HuH-7 (cell line): ENCODE data around the gene TAF11.
"Not testable (repeated sequence)": the region's sequence is repeated elsewhere in the genome, so short reads cannot be mapped to it uniquely, and the experiment has no call there.

Experiments used
- DNase-seq: peaks from one replicate; pipeline ENCODE4 v3.0.0; 2011; ENCODE audit warnings: low spot score

TAF11 gene

DNA sequence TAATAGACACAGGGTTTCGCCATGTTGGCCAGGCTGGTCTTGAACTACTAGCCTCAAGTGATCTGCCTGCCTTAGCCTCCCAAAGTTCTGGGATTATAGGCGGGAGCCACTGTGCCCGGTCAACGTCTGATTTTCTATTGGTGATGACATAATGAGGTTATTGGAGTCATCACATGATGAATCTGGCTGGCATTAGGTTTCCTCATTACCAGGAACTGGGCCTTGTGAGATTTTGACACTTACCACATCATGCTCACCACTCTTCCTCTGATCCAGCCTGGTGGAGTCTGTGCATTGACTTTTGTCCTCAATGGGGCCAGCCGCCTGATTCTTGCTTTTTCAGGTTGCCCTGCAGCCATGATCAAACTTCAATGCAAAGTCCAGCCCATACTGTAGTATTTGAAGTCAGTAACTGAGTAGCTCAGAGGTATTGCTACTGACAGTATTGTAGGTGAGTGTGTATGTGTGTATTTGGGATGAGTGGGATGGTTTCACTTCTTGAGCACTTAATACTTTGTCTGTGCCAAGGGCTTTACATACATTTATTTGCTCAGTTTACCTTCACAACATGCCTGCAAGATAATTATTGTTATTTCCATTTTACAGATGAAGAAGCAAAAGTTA is 17.3 kb upstream of the TAF11 start:
- DNase-seq: no peak

DNA sequence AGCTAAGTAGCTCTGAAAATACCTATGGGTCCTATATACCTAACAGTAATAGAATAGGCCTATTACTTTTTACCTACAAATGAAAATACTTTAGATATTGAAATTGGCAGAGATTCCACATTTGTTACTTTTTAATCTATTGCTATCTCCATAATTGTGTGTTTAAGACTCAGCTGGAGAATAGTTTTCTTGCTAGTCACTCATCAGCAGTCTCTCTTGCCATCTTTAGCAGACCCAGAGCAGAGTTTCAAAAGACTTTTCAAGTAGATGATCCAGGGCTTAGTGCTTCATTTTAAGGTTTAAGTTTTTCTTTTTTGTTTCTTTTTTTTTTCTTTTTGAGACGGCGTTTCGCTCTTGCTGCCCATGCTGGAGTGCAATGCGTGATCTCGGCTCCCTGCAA is 14.1 kb upstream of the TAF11 start:
- DNase-seq: no peak

DNA sequence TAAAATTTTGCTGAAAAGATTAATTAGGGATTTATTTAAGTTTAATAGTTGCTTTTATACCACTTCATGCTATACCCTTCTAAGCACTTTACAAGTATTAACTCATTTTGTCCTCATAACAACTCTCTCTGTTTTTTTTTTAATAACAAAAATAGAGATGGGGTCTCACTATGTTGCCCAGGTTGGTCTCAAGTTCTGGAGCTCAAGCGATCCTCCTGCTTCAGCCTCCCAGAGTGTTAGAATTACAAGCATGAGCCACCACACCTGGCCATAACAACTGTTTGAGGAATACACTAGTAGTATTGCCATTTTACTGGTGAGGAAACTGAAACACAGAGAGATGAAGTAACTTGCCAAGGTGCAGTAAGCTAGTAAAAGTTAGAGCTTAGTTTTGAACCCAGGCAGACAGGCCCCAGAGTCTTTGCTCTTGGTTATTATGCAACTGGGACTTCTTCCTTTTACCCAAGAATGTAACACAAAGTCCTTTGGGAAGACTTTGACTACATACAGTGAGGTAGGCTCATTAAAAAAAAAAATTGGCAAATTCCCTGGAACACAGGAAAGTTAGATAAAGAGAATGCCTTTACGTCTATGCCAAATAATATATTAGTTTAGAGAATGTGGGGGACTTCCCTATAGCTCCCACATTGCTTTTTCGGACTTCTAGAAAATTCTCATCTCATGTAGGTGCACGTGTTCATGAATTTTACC is 12.6 kb upstream of the TAF11 start:
- no peak for DNase-seq

DNA sequence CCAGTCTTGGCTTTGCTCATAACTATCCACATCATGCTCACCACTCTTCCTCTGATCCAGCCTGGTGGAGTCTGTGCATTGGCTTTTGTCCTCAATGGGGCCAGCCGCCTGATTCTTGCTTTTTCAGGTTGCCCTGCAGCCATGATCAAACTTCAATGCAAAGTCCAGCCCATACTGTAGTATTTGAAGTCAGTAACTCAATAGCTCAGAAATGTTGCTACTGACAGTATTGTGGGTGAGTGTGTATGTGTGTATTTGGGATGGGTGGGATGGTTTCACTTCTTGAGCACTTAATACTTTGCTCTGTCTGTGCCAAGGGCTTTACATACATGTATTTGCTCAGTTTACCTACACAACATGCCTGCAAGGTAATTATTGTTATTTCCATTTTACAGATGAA is 11.9 kb upstream of the TAF11 start:
- not testable (repeated sequence) for DNase-seq

DNA sequence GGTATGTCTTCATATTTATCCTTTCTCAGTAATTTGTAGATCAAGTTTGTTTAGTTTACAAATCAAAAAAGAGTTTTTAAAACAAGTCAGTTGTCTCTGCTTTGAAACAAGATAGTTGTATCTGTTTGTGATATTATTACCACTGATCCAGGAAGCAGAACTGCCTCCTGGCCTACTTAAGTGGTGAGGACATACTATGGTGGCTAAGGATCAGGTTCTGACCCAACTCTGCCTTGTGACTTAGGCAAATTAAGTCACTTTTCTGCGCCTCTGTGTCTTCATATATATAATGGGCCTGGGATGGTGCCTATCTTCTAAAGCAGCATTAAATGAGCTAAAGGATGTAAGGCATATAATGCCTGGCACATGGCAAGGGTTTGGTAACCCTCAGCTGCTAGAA is 9.9 kb upstream of the TAF11 start:
- DNase-seq: no peak

DNA sequence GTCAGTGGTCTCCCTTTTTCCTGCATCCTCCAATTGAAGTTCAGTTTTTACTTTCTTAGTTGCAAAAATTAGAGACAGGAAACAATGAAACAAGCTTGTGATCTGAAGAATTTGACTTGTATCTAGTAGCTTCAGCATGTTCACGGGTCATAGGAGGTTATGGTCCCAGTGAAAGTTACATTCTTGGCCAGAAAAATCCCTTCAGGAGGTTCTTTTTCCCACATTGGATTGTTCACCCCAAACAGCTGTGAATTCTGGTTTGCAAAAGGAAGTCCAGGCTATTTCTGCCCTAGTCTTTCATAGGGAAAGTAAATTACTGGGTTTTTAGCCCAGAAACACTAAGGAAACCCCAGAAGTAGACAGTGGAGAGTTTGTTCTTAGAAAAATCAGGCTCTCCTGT is 9.3 kb upstream of the TAF11 start:
- no peak for DNase-seq

DNA sequence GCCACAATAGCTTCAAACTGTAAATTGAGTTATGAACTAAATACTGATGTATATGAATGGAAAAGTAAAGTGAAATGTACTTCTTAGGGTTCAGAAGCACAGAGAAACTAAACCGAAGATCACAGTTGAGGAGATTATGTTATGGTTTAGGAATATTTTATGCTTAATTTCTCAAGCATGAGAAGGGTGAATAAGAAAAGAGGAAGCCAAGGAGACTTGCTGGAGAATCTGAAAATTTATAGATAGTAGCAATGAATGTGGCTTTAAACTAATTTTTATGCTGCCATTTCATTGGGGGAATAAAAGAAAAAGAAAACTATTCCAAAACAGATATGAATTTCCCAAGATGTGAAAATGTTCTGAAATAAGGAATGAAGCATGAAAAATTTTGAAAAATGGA is 6.9 kb upstream of the TAF11 start:
- DNase-seq: no peak

DNA sequence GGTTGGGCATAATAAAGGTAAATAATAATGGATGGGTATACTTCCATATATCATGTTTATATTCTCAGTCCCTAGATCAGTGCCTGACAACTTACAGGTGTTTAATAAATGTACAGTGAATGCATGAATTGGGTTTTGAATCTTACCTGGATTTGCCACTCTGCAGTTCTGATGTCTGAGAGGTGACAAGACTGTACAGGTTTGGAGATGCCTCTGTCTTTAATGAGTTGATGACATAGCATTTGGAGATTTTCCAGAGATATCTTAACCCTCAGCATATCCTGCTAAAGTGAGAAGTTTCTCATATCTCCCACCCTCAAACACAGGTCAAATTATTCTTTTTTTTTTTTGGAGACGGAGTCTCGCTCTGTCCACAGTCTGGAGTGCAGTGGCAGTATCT is 3.5 kb upstream of the TAF11 start:
- DNase-seq: no peak

DNA sequence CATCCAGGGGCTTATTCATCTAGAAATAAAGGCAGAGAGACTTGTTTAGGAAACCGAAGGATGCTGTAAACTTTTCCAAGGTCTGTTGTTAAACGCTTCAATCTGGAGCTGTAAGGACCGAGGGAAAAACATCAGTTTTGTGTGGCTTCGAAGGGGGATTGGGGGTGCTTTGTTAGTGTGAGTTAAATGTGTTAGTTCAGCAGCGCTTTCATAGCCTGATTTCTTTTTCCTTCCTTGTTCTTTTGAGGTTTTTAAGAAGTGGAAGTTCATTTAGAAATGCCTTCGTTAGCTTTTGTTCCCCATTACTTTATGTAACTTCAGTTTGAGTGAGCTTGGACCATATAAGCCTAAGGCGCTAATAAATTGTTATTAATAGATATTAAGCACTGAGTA is 2.7 kb upstream of the TAF11 start:
- no peak for DNase-seq

DNA sequence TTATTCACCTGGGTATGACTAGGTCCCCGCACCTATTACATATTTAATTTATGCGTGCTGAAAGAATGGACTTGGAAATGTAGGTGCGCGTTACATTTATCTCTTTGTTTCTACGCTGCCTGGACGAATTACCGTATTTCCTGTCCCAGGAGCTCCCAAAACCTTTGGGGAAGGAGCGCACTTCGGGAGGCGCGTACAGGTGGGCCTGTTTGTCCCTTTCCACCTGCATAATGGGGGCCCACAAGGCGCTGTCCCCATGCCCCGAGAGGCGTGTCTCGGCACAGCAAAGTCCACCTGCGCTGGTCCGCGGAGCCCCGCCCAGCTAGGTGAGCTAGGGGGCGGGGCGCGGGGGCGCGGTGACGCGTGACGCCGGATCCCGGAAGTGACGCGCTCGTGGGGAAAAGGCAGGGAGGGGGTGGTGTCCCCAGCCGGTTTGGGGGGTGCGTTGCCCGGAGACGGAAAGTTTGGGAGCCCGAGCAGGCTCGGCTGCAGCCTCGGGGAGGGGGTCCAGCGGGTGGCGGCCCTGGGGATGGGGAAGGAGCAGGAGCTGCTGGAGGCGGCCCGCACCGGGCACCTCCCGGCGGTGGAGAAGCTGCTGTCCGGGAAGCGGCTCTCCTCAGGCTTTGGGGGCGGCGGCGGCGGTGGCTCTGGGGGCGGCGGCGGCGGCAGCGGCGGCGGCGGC is 1.2 kb upstream of the TAF11 start, which contains the start of gene ANKS1A:
Gene ANKS1A, plus strand, starts transcription at position 382 of the 682 bp plus-strand sequence. Its CDS starts 148 bp downstream, at position 530.
- peak; percentile 76 for DNase-seq

DNA sequence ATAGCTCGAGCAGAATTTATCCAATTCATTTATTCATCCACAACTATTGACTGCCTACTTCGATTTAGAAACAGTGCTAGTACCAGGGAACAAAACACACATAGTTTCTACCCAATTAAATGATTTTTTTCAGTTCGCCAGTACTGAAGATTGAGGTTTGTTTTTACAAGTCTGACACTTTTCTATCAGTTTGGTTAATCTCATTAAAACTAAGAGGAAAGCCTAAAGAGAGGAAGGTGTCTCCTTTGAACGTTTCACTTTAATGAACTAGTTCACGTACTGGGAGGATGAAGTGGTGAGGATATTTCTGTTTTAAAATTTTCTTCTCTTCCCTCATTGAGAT is 643 bp upstream of the TAF11 start:
- no peak for DNase-seq

DNA sequence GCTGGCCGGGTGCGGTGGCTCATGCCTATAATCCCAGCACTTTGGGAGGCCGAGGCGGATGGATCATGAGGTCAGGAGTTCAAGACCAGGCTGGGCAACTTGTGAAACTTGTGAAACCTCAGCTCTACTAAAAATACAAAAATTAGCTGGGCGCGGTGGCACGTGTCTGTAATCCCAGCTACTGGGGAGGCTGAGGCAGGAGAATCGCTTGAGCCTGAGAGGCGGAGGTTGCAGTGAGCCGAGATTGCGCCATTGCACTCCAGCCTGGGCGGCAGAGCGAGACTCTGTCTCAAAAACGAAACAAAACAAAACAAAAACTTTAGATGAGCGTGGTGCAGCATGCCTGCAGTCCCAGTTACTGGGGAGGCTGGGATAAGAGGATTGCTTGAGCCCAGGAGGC is 2.0 kb downstream of the TAF11 start:
- DNase-seq: not testable (repeated sequence)

DNA sequence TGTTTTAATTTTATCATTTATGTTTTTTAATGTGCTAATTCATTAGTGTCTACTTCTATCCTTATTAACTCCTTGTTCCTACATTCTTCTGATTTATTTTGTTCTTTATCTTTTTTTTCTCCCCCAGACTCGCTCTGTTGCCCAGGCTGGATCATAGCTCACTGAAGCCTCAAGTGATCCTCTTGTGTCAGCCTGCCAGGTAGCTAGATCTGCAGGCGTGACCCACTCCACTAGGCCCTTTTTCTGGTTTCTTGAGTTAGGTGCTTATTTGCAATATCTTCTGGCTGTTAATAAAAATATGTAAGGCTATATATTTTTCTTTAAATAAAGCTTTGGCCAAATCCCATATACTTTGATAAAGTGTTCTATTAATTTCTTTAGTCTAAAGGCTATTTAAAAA is 2.8 kb downstream of the TAF11 start:
- no peak for DNase-seq

DNA sequence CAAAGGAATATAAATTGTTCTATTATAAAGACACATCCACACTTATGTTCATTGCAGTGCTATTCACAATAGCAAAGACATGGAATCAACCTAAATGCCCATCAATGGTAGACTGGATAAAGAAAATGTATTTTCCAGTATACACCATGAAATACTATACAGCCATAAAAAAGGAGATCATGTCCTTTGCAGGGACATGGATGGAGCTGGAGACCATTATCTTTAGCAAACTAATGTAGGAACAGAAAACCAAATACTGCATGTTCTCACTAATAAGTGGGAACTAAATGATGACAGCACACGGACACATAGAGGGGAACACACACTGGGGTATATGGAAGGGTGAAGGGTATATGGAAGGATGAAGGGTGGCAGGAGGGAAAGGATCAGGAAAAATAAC is 3.8 kb downstream of the TAF11 start:
- DNase-seq: not testable (repeated sequence)

DNA sequence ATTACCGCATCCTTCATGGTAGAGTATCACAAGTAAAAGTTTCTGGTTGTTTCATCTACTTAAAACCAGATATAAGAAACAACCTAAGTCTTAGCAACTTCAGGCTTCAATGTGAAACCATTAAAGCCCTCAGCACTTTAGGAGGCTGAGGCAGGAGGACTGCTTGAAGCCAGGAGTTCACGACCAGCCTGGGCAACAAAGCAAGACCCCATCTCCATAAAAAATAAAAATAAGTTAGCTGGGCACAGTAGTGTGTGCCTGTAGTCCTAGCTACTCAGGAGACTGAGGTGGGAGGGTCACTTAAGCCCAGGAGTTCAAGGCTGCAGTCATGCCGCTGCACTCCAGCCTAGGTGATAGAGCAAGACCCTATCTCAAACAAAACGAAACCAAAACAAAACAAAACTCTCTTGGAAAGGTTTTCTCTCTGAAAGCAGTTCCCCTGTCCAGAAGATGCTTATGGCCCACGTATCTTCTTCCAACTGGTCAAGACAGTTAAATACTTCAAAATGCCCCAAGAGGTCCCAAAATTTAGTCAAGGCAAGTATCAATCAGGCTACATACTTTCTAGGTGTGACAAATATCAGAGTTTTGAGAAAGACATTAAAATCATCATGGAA is 9.9 kb downstream of the TAF11 start:
- DNase-seq: no peak

DNA sequence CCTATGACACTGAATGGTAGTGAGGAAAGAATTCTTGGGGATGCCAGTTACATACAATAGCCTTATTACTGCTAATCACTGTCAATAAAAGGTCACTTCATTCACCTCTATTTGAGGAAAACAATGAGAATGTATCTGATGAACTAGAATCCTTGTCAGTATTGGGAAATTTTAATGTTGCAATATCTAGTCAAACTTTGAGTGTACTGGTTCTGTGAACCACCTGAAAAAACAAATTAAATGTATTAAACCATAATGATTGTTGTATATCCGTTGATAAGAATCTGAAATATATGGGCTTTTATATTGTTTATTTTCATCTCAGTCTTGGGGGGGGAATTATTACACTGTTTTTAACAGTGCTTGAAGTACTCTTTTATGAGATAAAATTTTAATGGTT is 10.6 kb downstream of the TAF11 start:
- DNase-seq: no peak

DNA sequence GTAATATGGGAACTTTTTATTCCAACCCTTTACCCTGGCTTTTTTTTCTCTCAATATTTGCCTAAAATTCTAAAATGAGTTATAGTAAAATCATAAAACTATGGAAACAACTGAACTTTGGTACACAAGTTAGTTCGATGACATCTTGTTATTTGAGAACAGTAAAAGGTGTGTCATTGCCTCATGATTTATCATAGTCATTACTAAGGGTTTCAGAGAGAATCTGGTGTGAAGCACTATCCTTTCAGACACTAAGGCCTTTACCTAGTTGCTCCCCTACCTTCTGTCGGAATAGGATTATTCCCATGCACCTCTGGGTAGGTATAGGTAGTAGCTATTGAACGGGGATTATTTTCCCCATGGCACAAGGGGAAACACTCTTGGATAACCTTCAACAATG is 11.4 kb downstream of the TAF11 start:
- DNase-seq: no peak

DNA sequence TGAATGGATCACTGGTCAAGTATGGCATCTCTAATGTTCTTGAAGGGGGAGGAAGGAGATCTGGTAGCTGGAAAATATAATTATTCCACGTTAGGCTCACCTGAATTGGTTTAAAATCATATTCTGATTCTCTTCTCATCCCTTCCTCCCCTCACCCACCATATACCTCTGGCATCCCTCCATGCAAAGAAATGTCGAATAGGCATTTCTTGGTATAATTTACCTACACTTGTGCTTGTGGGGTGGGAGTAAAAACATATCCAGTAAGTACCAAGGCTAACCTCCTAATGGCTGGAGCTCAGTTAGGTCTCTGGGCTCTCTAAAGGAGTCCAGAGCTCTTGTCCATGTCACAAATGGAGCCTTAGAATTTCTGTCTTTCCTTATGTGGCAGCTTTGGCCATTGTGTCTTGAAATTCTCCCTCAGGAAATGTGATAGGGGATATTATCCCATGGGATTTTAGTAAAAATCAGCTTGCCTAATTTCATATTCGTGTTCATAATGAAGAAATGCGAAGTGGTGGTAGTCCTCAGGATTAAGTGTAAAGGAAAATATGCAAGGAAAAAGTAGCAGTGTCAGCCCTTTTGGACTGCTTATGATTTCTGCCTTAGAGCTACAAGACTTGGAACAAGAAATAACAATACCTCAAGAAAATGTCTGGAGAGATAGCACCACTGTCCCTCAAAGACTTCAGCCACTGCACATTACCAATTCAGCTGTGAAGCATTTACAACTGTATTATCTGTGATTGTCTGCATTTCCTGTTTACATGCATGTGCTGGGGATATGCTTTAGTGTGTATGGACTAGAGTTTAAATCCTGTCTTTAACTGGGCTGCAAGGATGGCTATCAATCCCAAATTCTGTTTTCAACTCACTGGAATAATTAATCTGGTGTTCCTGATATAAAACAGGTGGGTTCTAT is 12.3 kb downstream of the TAF11 start:
- no peak for DNase-seq

DNA sequence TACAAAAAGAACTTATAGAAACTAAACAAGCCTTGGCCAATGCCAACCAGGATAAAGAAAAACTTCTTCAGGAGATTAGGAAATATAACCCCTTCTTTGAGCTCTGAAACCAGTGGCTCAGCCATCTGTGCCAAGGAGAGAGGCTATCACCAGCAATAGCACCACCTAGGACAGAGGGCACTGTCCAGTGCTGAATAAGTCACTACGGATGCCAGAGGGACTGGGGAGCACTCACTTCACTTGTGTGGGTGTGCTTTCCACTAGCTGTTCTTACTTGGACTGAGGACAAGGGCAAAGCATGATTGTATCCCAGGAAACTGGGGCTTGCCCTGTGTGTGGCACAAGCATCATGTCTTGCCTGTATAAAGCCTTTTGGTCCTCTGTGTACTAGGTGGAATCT is 15.5 kb downstream of the TAF11 start:
- no peak for DNase-seq

DNA sequence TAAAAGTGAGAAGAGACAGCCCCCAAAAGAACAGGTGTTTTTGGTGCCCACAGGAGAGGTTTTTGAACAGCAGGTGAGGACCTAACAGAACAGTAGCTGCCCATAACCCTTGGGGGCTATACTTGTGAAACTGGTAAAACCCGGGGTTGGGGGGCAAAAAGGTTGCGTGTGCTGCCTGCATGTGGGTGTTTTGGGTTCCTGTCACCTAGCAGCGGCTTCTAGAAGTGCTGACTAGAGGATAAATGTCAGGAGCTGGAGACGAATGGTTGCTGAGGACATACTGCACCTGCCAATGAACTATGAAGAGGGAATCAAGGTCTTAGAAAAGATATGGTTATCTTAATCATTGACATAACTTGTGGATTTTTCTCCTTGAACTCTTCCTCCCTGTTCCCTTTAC is 16.0 kb downstream of the TAF11 start:
- DNase-seq: no peak

DNA sequence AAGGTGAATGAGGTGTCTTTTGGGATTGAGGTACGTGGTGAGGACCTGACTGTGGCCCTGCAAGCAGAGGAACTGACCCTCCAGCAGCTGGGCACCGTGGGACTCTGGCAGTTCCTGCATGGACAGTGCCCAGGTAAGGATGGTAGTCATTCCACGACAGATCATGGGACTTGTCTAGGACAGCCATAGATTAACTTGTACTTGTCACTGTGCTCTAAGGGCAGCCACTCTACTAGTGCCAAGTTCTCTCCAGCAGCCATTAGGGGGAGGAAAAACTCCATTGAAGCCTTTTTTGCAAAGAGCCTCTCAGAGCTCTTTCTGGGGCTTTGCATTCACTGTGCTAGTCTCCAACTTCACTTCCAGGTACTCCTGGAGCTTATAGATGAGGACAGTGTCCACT is 20.4 kb downstream of the TAF11 start:
- DNase-seq: no peak

DNA sequence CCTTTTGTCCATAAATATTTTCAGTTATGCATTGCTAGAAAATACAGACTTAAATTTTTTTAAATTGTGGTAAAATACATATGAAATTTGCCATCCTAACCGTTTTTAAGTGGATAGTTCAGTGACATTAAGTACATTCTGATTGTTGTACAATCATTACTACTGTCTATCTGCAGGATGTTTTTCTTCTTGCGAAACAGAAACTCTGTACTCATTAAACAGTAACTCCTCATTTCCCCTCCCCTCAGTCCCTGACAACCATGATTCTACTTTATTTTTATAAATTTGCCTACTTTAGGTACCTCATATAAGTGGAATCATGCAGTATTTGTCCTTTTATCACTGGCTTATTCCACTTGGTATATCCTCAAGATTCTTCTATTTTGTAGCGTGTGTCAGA is 21.3 kb downstream of the TAF11 start:
- DNase-seq: no peak
